SK-N-MC (cell line): ENCODE data around the gene PBX1.

ENCODE experiments used
- EZH2 ChIP-seq: fragments of 200-600 bp; sonication (generic); IDR thresholded peaks from one replicate; pipeline ENCODE4 v1.6.1; 2017; ENCODE audit warnings: antibody characterized with exemption
- FOXP2 ChIP-seq: optimal IDR thresholded peaks from 2 replicates; pipeline ENCODE3; 2011; ENCODE audit warnings: mild to moderate bottlenecking, moderate library complexity; ENCODE audit not compliant: insufficient read depth; ENCODE audit errors: extremely low read length, control extremely low read depth
- POLR2AphosphoS5 ChIP-seq: IDR thresholded peaks from 2 replicates; pipeline ENCODE4 v1.6.1; 2012; ENCODE audit warnings: mild to moderate bottlenecking, low read depth, low read length, borderline replicate concordance

DNA sequence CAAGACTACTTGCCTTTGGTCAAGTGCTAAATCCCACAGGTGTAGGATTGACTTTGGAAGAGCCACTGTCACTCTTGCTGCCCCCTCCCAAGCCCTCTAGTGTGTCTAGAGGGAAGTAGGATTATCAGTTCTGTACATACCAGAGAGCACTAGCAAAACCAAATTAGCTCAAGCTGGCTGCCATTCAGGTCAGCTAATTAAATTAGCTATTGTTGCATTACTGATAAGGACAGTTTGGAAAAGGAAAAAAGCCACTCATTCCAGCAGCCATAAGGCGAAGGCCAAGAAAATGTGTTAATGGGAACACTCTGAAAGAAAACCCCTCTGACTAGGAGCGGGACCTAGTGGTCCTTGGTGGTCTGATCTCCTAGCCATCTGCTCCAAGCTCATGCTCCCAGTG, 321.7 kb downstream of the PBX1 start:
- TF ChIP-seq FOXP2 (no peak), POLR2AphosphoS5 (no peak), EZH2 (no peak)
